Immature natural killer cell (primary cell): ENCODE results near the gene KRT78. TPM values are rescaled to one million over a fixed set of nuclear protein-coding genes. Genes with fewer than 3 reads are reported as not detected.
"Not testable (repeated sequence)": the region's sequence is repeated elsewhere in the genome, so short reads cannot be mapped to it uniquely, and the experiment has no call there.

Experiments
- DNase-seq, 3 donors: peaks; one replicate each; pipeline ENCODE4 v3.0.0; 2022; ENCODE audit warnings: mixed read lengths in 1 of 3
- H3K27ac Mint-ChIP-seq, 6 donors: one replicate each; pipeline ENCODE4 v1.8.0; 2020; ENCODE audit warnings: mixed read lengths in 6 of 6, mild to moderate bottlenecking in 5 of 6, inconsistent platforms in 4 of 6, moderate library complexity in 3 of 6
- H3K27me3 Mint-ChIP-seq, 3 donors: one replicate each; pipeline ENCODE4 v1.8.0; 2020 to 2021; ENCODE audit warnings: low read depth in 3 of 3, mild to moderate bottlenecking in 3 of 3, mixed read lengths in 3 of 3, moderate library complexity in 3 of 3, inconsistent platforms in 1 of 3
- H3K36me3 Mint-ChIP-seq, 3 donors: one replicate each; pipeline ENCODE4 v1.8.0; 2020; ENCODE audit warnings: mixed read lengths in 3 of 3, inconsistent platforms in 2 of 3, mild to moderate bottlenecking in 2 of 3
- H3K4me1 Mint-ChIP-seq, 2 donors: one replicate each; pipeline ENCODE4 v1.8.0; 2020; ENCODE audit warnings: inconsistent platforms in 2 of 2, mild to moderate bottlenecking in 2 of 2, mixed read lengths in 2 of 2, moderate library complexity in 1 of 2
- H3K4me3 Mint-ChIP-seq, 5 donors: one replicate each; pipeline ENCODE4 v1.8.0; 2020; ENCODE audit warnings: mild to moderate bottlenecking in 5 of 5, mixed read lengths in 5 of 5, inconsistent platforms in 3 of 5, moderate library complexity in 3 of 5
- H3K9me3 Mint-ChIP-seq, 6 donors: one replicate each; pipeline ENCODE4 v1.8.0; 2020; ENCODE audit warnings: mild to moderate bottlenecking in 6 of 6, mixed read lengths in 6 of 6, inconsistent platforms in 4 of 6, moderate library complexity in 3 of 6
- polyA plus RNA-seq, 3 donors: library from polyadenylated mRNA; unstranded; fragments of 300-500 nt; fragmentation: Illumina TruSeq; gene quantifications; one replicate each; pipeline ENCODE4 v1.2.3, GENCODE V29; 2021

Gene KRT78
- polyA plus RNA-seq, 3 donors from 2014 or later = 0.28 TPM; not detected in 2

DNA sequence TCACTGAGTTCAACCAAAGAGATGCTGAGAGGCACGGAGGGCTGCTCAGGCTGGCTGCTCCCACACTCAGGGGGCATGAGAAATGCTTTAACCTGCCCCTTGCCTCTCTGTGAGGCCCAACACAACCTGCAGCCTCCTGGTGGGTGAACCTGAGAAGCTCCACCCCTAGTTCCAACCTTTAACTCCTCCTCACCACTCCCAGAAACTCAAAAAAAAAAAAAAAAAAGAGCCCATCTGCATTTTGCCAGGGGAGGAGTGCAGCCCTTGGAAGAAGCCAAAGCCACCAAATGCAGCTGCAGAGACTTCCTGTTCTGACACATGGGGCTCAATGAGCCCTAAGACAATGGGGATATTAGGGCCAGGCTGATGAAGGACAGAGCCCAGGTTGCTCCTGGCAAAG, 43.8 kb downstream of the KRT78 start:
- no peak overlapping the region for H3K4me3 Mint-ChIP-seq
- no peaks in the 10 kb centered on the region for H3K9me3 Mint-ChIP-seq
- DNase-seq = no peak
- no peaks in the 10 kb centered on the region for H3K36me3 Mint-ChIP-seq
- H3K27ac Mint-ChIP-seq = no peak overlapping the region
- peaks cover 0 to 2% (median 2%) of the 10 kb centered on the region in 3 donors for H3K27me3 Mint-ChIP-seq
- H3K4me1 Mint-ChIP-seq = no peaks in the 10 kb centered on the region

DNA sequence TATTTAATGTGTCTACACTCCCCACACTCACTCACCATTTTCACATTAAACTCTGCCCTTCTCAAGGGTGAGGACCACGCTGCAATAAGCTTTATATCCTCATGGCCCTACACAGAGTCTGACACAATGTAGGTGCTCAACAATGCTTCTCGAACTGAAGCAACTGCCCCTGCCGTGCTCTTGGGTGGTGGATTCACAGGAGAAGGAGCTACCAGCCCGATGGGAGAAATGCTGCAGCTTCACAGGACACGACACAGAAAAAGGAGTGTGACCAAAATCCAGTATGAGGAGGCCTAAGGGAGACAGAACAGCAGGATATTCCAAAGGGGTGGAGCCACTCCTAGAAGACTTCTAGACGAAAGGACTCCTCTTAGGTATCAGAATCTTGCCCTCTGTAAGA, 46.4 kb downstream of the KRT78 start:
- H3K4me1 Mint-ChIP-seq = no peaks in the 10 kb centered on the region
- H3K27me3 Mint-ChIP-seq = peaks cover 0 to 4% (median 0%) of the 10 kb centered on the region in 3 donors
- H3K27ac Mint-ChIP-seq = no peak overlapping the region
- DNase-seq = no peak
- H3K36me3 Mint-ChIP-seq = no peaks in the 10 kb centered on the region
- no peak overlapping the region for H3K4me3 Mint-ChIP-seq
- no peaks in the 10 kb centered on the region for H3K9me3 Mint-ChIP-seq

DNA sequence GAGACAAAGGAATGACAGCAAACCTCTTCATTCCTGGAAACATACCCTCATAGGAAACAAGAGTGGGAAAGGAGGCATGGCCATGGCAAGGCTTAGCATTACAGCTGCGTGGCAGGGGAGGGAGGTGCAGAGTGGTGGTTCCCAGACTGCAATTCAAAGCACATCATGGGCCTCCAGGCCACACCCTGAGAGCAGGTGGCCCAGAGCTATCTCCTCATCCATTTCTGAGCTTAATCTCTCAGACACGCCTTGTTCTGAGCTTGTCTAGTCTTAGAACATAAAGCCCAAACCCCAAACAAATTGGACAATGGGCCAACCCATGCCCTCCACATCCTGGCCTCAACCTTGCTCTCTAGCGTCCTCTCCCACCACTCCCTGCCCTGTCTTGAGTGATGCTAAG, 47.0 kb downstream of the KRT78 start:
- no peaks in the 10 kb centered on the region for H3K4me1 Mint-ChIP-seq
- H3K27me3 Mint-ChIP-seq = peaks cover 0 to 4% (median 0%) of the 10 kb centered on the region in 3 donors
- DNase-seq = no peak
- H3K27ac Mint-ChIP-seq = peak overlapping the region in 1 of 6 donors; percentile 31
- no peaks in the 10 kb centered on the region for H3K36me3 Mint-ChIP-seq
- H3K4me3 Mint-ChIP-seq = no peak overlapping the region
- H3K9me3 Mint-ChIP-seq = no peaks in the 10 kb centered on the region

DNA sequence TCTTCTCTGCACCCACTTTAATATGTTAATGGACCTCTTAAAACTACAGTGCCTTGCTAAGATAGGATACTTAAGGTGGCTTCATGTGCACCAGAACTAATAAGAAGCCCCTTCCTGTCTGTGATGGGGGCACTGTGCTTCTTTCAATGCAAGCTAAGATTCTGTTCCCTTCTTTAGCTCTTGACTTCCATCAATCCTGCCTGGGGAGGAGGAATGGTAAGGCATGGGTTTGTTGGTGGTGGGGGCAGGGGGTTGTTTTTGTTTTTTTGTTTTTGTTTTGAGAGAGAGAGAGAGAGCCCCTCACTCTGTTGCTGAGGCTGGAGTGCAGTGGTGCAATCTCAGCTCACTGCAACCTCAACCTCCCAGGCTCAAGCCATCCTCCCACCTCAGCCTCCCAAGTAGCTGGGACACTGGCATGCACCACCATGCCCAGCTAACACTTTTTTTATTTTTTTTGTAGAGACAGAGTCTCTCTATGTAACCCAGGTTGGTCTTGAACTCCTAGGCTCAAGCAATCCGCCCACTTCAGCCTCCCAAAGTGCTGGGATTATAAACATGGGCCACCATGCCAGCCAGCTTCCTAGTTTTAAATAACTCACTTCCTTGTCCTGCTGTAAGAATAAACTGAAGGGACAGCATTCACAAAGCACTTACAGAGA, 48.4 kb downstream of the KRT78 start:
- Mint-ChIP-seq H3K27me3 (peaks cover 0 to 4% (median 4%) of the 10 kb centered on the region in 3 donors), H3K4me3 (no peak overlapping the region), H3K27ac (no peak overlapping the region), H3K36me3 (no peaks in the 10 kb centered on the region), H3K9me3 (no peaks in the 10 kb centered on the region), H3K4me1 (no peaks in the 10 kb centered on the region)
- DNase-seq = no peak

DNA sequence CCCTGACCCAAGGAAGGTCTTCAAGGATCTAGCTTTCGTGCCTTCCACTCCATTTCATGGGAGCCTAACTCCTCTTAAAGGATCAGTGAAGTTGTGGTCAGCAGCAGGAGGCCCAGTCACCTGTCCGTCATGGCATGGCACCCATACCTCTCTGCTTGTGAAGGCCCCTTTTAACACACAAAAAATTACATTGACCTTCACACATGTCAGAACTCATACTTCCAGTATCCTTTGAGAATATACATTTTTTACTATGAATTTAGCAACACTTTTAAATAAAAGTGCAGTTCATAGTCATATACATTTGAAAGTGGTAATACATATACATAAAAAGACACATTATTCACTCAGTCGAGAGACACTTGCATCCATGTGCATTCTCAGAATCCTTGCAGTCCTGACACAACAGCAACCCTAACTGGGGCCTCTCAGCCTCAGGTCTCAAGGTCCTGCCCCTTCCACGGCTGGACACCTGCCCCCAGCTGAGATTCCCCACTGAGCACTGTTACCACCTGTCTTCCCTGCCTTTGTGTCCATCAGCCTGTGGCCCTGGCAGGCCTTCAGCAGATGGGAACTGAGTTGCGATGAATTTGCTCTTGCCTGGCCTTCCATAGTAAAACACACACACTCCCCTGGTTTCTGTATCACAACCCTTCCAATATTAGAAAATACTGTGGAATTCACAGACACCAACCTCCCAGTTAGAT, 49.1 kb downstream of the KRT78 start:
- H3K36me3 Mint-ChIP-seq = no peaks in the 10 kb centered on the region
- no peaks in the 10 kb centered on the region for H3K9me3 Mint-ChIP-seq
- DNase-seq = no peak
- H3K27ac Mint-ChIP-seq = no peak overlapping the region
- H3K4me3 Mint-ChIP-seq = no peak overlapping the region
- H3K27me3 Mint-ChIP-seq = peaks cover 0 to 4% (median 4%) of the 10 kb centered on the region in 3 donors
- H3K4me1 Mint-ChIP-seq = no peaks in the 10 kb centered on the region

DNA sequence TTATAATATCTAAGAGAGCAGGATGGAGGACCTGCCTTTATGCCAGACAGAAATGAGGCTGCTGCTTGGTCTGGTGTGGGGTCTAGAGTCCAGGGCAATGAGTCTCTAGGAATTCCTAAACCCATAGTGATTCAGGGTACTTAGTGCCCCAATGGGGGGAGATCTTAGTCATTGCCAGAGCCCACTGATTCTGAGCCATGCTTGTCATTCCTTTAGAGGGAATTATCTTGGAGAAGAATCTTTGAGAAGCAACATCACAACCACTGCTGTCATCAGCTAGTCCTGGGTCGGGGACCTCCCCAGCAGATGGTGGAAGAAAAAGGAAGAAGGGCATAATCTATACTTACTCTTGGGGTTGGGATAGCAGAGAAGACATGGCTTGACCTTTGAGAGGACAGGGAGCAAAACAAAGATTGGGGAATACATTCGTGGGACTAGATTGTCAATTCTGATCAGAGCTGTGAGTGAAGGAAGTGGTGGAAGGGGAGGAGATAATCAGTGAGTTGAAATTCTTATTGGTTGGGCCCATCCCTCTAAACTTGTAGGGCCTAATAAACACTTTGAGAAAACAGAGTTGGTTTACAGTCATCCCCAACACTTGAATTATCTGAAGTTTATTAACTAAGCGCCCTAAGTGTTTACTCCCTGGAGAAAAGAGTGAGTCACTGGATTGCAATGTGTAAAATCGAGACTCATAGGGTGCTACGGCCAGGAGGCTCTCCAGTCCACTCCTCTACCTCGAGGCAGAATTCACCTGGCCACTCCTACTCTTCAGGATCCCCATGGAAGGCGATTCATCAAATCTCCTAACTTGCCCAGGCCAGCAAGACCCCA, 49.9 kb downstream of the KRT78 start:
- no peaks in the 10 kb centered on the region for H3K9me3 Mint-ChIP-seq
- H3K36me3 Mint-ChIP-seq = peaks cover 0 to 6% (median 0%) of the 10 kb centered on the region in 3 donors

DNA sequence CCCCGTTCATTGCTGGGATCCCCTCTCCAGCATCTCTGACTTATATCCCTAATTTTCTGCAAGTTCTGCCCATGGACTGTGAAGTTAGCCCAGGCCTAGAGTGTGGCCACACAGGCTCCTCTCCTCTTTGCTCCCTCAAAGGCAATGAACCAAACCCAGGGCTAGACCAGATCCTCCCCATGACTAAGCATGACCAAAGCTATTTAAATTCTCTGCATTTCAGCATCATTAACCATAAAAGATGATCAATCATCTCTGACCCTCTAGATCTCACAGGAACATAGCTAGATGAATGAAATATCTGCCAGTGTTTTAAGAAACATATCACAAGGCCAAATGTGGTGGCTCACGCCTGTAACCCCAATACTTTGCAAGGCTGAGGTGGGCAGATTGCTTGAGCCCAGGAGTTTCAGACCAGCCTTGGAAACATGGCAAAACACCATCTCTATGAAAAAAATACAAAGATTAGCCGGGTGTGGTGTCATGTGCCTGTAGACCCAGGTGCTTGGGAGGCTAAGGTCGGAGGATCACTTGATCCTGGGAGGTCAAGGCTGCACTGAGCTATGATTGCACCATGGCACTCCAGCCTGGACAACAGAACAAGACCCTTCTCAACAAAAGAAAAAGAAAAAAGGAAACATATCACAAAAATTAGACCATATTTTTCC, 50.7 kb downstream of the KRT78 start:
- H3K4me3 Mint-ChIP-seq = no peak overlapping the region
- H3K4me1 Mint-ChIP-seq = no peaks in the 10 kb centered on the region
- no peaks in the 10 kb centered on the region for H3K9me3 Mint-ChIP-seq
- H3K36me3 Mint-ChIP-seq = peaks cover 0 to 6% (median 0%) of the 10 kb centered on the region in 3 donors
- peak overlapping the region in 2 of 6 donors; percentile 32 to 38 for H3K27ac Mint-ChIP-seq
- peaks cover 0 to 6% (median 4%) of the 10 kb centered on the region in 3 donors for H3K27me3 Mint-ChIP-seq
- no peak for DNase-seq

More for the DNA sequence above, 49.9 kb downstream of the KRT78 start:
- peak overlapping the region in 1 of 6 donors; percentile 37 for H3K27ac Mint-ChIP-seq
- DNase-seq = no peak
- H3K4me1 Mint-ChIP-seq = no peaks in the 10 kb centered on the region
- H3K4me3 Mint-ChIP-seq = no peak overlapping the region
- H3K27me3 Mint-ChIP-seq = peaks cover 0 to 4% (median 4%) of the 10 kb centered on the region in 3 donors

DNA sequence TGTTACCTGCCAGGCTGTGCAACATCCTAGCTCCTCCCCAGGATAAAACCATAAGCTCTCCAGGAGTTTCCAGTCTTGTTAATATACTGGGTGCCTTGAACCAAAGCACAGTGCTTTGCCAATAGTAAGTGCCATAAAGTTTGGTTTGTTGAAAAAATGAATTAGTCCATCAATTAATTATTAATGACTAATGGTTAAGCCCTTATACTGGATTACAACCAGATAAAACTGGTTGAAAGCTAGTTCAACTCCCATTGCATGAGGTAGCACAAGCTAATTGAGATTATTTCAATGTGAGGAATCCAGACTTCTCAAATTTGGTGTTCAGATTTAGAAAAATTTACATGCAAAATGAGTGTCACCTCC, 51.3 kb downstream of the KRT78 start:
- no peak for DNase-seq
- peaks cover 0 to 6% (median 0%) of the 10 kb centered on the region in 3 donors for H3K36me3 Mint-ChIP-seq
- H3K27me3 Mint-ChIP-seq = peaks cover 0 to 6% (median 3%) of the 10 kb centered on the region in 3 donors
- peak overlapping the region in 1 of 6 donors; percentile 38 for H3K27ac Mint-ChIP-seq
- H3K4me3 Mint-ChIP-seq = no peak overlapping the region
- no peaks in the 10 kb centered on the region for H3K4me1 Mint-ChIP-seq
- H3K9me3 Mint-ChIP-seq = no peaks in the 10 kb centered on the region

DNA sequence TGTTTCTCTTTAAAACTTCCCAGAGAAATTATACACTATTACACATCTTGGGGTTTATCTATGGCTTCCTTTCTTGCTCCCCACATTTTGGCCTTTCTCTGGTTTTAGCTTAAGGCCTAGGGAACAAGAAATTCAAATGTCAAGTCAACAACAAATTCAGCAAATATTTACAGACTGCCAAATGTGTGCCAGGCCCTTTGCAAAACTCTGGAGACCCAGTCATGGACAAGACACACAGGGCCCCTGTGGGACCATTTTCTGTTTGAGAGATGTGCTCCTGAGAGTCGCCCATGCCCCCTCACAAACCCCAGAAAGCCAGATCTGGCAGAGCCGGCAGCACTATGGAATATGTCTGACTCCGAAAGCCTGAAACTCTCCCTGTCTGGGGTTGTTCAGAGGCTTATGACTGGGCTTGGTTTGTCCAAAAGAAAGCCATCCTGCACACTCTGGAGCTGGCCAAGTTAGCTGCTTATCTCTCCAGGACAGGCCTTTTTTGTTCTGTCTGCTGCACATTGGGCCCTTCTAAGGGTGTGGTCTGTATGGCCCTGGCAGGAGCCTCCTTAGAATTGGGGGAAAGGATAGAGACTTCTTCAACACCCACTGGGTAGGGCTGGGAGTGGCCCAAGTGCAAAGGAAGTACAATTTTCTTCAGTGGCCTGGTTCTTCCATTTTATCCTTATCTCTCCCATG, 51.8 kb downstream of the KRT78 start:
- Mint-ChIP-seq H3K27me3 (peaks cover 0 to 6% (median 3%) of the 10 kb centered on the region in 3 donors), H3K27ac (no peak overlapping the region), H3K36me3 (peaks cover 0 to 6% (median 0%) of the 10 kb centered on the region in 3 donors), H3K4me1 (no peaks in the 10 kb centered on the region), H3K9me3 (no peaks in the 10 kb centered on the region), H3K4me3 (no peak overlapping the region)
- no peak for DNase-seq

DNA sequence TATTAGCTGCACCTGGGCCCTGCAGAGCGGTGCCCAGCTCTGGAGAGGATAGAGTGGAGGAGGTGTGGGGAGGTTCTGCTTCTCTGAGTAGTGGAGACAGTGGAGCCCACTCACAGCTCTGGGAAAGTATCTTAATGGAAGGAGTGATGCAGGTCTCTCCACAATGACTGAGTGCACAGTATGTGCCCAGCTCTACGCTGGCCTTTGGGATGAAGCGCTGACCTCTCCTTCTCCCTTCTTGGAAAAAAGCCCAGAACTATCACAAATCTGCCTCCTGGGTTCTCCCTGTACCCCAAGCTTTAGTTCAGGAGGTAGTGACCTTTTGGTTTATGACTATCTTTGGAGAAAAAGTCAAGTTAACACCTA, 52.4 kb downstream of the KRT78 start:
- Mint-ChIP-seq H3K9me3 (no peaks in the 10 kb centered on the region), H3K4me3 (no peak overlapping the region), H3K4me1 (no peaks in the 10 kb centered on the region), H3K36me3 (peaks cover 0 to 6% (median 0%) of the 10 kb centered on the region in 3 donors), H3K27ac (no peak overlapping the region), H3K27me3 (peaks cover 0 to 9% (median 3%) of the 10 kb centered on the region in 3 donors)
- no peak for DNase-seq

DNA sequence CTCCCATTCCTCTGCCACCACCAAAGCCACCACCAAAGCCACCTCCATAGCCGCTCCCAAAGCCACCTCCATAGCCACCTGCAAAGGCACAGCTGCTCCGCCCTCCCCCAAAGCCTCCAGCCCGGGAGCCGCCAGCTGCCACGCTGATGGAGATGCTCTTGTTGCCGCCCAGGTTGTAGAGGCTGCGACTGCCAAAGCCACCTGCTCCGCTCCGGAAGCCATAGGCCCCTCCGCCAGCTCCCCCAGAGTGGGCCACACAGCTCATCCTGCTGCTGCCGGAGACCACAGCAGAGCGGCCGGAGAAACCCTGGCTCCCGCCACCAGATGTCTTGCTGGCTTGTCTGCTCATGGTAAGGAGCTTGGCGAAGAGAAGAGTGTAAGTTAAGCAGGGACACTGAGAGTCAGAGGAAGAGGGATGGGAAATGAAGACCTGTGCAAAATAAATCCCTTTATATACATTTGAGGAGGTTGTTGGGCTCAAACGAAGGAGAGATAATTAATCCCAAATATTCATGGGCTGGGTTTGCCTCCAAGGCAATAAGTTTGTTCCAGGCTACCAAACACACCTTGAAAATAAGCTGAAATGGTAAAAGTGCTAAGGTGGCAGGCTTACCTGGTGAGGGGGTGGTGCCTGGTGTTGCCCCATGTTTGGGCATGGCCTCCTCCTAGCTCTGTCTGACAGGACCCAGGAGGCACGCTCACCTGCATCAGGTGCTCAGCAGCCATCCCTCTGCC, 52.9 kb downstream of the KRT78 start, which contains the start of gene KRT3:
KRT3 (minus strand) TSS at position 424 of the 735 bp plus-strand sequence; CDS start at position 349, 75 bp downstream.
- Mint-ChIP-seq H3K27me3 (peaks cover 0 to 9% (median 3%) of the 10 kb centered on the region in 3 donors), H3K4me1 (peaks cover 0 to under 1% of the 10 kb centered on the region in 2 donors), H3K9me3 (no peaks in the 10 kb centered on the region), H3K27ac (no peak within 1 kb of the TSS), H3K4me3 (no peak within 1 kb of the TSS), H3K36me3 (peaks cover 0 to 6% (median 0%) of the 10 kb centered on the region in 3 donors)
- no peak for DNase-seq

DNA sequence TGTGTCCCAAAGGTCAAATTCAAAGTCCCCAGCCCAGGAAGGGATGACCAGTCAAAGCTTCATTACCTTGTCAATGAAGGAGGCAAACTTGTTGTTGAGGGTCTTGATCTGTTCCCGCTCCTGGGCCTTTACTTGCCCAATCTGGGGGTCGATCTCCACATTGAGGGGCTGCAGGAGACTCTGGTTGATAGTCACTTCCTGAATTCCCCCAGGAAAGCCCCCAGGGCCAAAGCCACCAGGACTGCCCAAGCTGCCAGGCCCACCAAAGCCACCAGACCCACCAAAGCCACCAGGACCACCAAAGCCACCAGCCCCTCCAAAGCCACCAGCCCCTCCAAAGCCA, 53.5 kb downstream of the KRT78 start:
- not testable (repeated sequence) for DNase-seq, H3K4me1 Mint-ChIP-seq, H3K36me3 Mint-ChIP-seq, H3K9me3 Mint-ChIP-seq, H3K4me3 Mint-ChIP-seq, H3K27ac Mint-ChIP-seq
- H3K27me3 Mint-ChIP-seq = peaks cover 3 to 11% (median 4%) of the 10 kb centered on the region in 3 donors
